CD4-positive, alpha-beta T cell treated with Interferon alpha-2 for 1 hour (primary cell): ENCODE measurements around the gene S100A16.
A peak's percentile ranks its signal among the peaks of the same experiment; 100 is the strongest.

Experiments used
- DNase-seq, 2 donors: peaks; one replicate each; pipeline ENCODE4 v3.0.0-alpha.2; 2020 to 2022

Gene S100A16

GRCh38 chr1:153635872-153636271, 22.9 kb upstream of the S100A16 start:
- no peak for DNase-seq

GRCh38 chr1:153633754-153634665, 21.1 kb upstream of the S100A16 start, which contains the start of gene CHTOP:
Gene CHTOP (plus strand): TSS chr1:153634066. CDS start chr1:153636589, 2,523 bp downstream.
- peak; percentile 96 to 97 for DNase-seq

DNA sequence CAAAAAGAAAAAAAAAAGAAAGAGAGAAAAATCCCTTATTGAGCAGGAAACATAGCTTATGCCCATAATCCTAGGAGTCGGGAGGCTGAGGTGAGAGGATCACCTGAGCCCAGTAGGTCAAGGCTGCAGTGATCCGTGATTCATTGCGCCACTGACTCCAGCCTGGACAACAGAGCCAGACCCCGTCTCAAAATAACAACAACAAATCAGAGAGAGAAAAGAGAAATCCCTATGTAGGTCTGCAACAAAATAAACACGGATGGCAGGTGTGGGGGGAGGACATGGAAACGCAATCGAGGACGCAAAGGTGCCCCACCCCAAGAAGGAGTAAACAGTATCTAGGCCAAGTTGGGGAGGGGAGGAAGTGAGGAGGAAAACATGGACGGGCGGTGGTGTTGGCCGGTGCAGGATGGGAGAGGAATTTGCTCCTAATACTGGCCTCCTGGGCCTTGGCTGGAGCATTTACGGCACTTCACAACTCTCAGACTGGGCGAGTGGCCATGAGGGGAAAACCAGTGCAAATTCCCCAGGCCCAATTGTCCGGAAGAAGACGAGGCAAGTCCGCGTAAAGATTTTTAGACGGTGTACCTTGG, 20.3 kb upstream of the S100A16 start:
- DNase-seq, result no peak

- no peak for DNase-seq
Measured at GRCh38 chr1:153631047-153632022, 18.4 kb upstream of the S100A16 start.

DNA sequence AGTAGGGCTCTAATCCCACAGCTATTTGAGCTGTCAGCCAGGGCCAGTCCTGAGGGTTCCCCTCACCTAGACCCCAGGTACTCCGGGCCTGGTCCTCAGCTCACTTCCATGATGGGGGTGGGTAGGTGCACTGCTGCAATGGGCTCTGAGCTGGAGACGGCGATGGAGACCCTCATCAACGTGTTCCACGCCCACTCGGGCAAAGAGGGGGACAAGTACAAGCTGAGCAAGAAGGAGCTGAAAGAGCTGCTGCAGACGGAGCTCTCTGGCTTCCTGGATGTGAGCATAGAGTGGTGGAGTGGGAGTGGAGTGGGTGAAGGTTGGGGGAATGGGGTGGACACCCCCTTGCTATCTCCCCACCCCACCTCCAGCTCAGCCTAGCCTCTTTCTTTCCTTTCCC, 17.4 kb upstream of the S100A16 start:
- DNase-seq, result no peak

DNA sequence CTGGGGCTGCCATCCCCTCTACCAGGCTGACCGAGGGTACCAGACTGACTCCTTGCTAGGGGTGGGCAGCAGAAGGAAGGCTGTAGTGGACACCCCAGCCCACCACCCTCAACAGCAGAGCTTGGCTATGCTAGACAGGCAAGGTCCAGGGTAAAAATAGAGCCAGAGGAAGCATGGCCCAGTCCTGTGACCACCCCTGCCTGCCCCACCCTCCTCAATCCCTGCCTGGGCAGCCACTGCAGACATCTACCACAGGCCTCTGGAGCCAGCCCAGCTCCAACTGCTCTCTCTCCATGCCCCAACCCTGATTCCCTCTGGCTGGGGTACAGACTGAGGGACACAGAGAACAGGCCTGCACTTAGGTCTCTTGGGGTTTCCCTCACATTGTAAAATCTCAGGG, 17.0 kb upstream of the S100A16 start:
- no peak for DNase-seq

DNA sequence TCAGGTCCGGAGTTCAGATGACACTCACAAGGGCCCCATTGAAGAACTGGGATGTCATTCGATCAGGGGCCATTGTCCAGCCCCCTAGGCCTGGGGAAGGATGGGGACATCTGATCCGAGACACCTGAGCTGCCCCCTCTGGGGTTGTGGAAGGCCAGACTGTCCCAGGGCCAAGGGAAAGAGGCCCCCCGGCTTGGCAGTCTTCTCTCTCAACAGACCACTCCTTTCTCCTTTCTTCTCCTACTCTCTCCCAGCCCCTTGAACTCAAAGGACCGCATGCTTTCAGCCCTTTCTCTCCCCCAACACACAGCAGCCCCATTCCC, 16.4 kb upstream of the S100A16 start:
- no peak for DNase-seq

DNA sequence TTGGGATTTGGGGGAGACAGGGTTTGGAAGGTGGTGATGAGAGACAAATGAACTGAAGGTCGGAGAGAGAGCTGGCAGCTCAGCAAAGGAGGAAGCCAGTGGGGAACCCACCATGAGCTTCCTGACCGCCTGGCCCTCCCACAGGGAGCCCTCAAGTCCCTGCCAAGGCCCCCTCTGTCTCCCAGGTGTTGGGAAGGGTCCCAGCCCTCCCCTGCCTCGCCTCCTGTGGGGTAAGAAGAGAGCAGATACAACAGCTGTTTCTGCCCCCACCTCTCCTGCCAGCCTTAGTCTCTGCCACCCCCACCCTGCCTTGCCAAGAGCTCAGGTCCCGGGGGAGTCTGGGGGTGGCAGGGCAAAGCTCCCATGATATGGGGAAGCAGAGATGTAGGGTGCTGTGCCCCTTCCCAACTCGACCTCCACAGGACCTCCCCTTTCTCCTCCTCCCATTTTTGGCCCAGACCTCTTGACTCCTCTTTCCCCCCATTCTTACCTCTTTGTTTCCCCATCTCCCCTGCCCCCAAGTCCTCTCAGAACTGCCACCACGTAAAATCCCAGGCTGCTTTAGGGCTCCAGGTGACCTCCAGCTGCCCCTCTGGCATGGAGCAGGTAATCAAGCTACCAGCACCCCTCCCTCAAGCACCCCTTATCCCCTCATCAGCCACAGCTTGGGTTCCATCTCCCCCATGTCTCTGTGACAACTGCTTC, 15.9 kb upstream of the S100A16 start:
- no peak for DNase-seq

- DNase-seq, result no peak
Measured at GRCh38 chr1:153627715-153628626, 15.0 kb upstream of the S100A16 start, which contains the start of gene S100A1. Gene S100A1 (plus strand): TSS chr1:153628434. CDS start chr1:153630522, 2,088 bp downstream.

DNA sequence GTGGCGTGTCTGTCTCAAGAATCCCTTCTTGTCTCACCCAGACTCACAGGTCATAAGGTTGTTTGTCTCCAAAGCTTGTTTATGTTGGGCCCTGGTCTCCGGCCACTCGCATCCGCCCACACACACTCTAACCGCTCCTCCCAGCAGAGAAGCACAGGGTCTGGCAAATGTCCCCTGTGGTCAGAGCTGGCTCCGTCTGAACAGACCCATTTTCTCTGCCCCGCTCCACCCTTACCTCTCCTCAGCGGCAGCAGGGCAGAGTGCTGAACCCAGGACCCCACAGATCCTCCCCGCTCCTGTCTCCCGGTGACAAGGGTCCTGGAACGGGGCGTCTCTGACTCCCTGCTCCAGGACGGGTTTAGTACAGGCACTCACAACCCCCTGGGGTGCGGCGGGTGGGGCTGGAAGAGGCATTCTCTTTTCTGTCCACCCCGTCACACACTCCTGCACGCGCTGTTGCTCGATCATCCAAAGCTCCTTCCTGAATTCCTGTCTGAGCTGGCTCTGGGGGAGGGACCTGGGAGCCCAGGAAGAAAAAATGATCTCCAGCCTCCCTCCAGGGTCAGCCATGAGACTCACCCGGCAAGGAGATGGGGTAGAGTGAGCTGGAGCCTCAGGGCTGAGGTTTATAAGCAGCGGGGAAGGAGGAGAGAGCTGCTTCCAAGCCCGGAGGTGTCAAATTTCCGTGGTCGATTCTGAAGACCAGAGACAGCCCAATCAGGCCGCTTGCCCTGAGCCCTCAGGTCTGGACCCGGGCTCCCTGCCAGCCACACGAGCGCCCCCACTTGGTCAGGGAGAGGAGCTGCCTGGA, 14.2 kb upstream of the S100A16 start, which contains the start of gene S100A13:
Gene S100A13, minus strand, starts transcription at position 602 of the 811 bp plus-strand sequence. CDS start 1,033 bp downstream, outside the sequence.
- DNase-seq, result no peak

GRCh38 chr1:153626477-153626903, 13.6 kb upstream of the S100A16 start:
- DNase-seq, result no peak

DNA sequence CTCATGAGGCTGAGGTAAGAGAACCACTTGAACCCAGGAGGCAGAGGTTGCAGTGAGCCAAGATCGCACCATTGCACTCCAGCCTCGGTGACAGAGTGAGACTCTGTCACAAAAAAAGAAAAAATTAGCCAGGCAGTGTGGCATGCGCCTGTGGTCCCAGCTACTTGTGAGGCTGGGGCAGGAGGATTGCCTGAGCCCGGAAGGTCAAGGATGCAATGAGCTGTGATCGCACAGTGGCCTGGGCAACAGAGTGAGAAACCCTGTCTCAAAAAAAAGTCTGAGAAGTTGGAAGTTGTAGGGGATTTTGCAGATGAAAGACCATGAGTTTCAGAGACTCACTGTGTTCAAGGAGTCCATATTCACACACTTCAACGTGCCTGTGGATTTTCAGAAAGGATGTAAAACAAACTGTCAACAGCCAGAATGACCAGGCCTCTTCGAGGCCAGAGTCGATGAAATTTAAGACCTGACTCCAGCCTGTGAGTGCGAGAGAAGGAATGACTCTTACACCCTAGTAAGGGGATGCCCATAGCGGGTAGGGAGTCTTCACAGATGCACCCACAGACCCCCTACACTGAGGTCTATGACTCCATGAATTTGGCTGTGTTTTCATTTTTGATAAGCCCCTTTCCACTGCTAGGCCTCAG, 12.2 kb upstream of the S100A16 start:
- no peak for DNase-seq

DNA sequence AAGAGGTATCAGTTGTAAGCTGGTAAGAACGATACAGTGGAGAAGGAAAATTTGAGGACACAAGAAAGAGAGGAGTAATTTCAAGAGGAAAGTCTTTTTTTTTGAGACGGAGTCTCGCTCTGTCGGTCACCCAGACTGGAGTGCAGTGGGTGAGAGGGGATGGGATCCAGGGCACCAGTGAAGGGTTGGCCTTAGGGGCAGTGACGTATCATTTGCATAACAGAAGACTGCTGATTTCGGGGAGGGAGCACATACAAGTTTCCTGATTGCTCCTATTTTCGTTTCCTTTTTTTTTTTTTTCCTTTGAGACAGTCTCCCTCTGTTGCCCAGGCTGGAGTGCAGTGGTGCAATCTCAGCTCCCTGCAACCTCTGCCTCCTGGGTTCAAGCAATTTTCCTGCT, 10.2 kb upstream of the S100A16 start:
- DNase-seq, result no peak

- no peak for DNase-seq
Measured at GRCh38 chr1:153619171-153619570, 6.2 kb upstream of the S100A16 start.

DNA sequence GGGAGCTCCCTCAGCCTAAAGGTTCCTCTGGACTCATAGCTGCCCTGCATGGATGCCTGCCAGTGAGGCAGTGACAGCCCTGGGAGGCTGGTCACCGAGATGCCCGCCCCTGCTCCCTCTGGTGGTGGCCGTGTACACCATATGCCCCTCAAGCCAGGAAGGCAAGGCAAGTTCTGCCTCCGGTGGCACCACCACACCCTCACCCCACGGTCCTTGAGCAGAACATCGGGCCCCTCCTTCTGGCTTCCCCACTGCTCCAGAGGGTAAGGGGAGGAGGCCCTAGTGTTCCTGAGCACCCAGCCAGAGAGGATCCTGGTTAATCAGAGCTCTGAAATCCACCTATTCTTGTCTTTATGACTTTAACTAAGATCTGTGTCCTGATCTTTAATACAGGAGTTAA, 4.7 kb upstream of the S100A16 start:
- DNase-seq, result peak; percentile 66 to 67

DNA sequence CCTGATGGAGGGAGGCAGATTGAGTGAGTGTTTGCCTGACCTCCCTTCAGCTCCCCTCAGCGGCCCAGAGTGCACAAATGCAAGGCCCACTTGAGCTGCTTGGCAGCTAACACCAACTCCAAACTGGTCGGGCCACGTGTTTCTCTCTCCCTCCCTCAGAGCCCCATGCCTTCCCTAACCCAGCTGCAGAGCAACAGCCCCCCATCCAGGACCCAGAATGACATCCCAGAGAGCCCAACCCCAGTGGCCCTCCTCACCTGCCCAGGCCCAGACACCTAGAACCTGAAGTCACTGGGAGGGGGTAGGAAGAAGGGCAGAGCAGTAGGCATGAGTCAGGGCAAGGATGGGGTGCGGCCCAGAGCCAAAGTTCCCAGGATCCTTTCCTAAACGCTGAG, 4.0 kb upstream of the S100A16 start:
- DNase-seq, result no peak

- DNase-seq, result no peak
Measured at GRCh38 chr1:153616144-153616916, 3.4 kb upstream of the S100A16 start, which contains the start of gene S100A14. Gene S100A14 (minus strand): TSS chr1:153616325. CDS start chr1:153615858, 467 bp downstream.

DNA sequence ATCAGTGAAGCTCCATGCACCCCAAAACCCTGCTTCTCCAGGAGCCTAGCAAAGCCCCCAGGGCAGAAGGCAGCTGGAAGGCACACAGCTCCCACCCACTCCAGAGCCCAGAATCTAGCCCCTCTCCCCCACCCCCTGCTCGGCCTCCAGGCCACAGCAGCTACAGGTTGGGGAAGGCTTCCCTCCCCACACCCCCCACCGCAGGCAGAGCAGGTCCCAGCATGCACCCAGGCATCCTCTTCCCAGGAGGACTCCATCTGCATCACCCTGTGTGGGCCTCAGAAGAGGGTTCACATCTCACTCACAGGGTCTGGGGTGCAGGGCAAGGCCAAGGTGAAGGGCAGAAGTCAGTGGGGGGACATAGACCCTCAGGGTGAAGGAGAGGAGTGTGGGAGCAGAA, 2.5 kb upstream of the S100A16 start:
- no peak for DNase-seq

GRCh38 chr1:153614906-153615305, 2.0 kb upstream of the S100A16 start:
- DNase-seq, result no peak
